OCI-LY3 (cell line): ENCODE data around the gene KRT81.

Source experiments
- H2AFZ ChIP-seq: fragments of 200-600, 300-600 bp; shearing (Covaris generic); 2 replicates; pipeline ENCODE4 v1.6.0; 2014; ENCODE audit warnings: antibody characterized with exemption, low read depth, low read length
- H3K27ac ChIP-seq: fragments of 200-600, 300-600 bp; sonication (generic); 2 replicates; pipeline ENCODE4 v1.5.1; 2014; ENCODE audit warnings: mild to moderate bottlenecking, low read length, moderate library complexity, mixed read lengths
- H3K27me3 ChIP-seq: fragments of 200-600, 300-600 bp; sonication (generic); 2 replicates; pipeline ENCODE4 v1.6.1; 2014; ENCODE audit warnings: low read depth, low read length, mixed read lengths
- H3K36me3 ChIP-seq: fragments of 200-600, 300-600 bp; sonication (generic); replicated peaks from 2 replicates; pipeline ENCODE3; 2014; ENCODE audit warnings: low read depth, low read length, mixed read lengths
- H3K4me1 ChIP-seq: fragments of 300-600, 200-600 bp; sonication (generic); 2 replicates; pipeline ENCODE4 v1.6.1; 2014; ENCODE audit warnings: low read length, mixed read lengths
- H3K4me2 ChIP-seq: fragments of 200-600, 300-600 bp; sonication (generic); 2 replicates; pipeline ENCODE4 v1.6.1; 2014; ENCODE audit warnings: low read length, mixed read lengths
- H3K4me3 ChIP-seq: fragments of 300-600, 200-600 bp; sonication (generic); 2 replicates; pipeline ENCODE4 v1.5.1; 2014; ENCODE audit warnings: antibody characterized with exemption, mild to moderate bottlenecking, low read length, moderate library complexity
- H3K79me2 ChIP-seq: fragments of 300-600, 200-600 bp; shearing (Covaris generic); 2 replicates; pipeline ENCODE4 v1.6.1; 2014; ENCODE audit warnings: mild to moderate bottlenecking, low read length, mixed read lengths
- H3K9ac ChIP-seq: fragments of 300-600, 200-600 bp; shearing (Covaris generic); 2 replicates; pipeline ENCODE4 v1.6.0; 2014; ENCODE audit warnings: mild to moderate bottlenecking, low read length, moderate library complexity
- H3K9me3 ChIP-seq: fragments of 200-600, 300-600 bp; shearing (Covaris generic); 2 replicates; pipeline ENCODE4 v1.6.1; 2014; ENCODE audit warnings: low read length, mixed read lengths; ENCODE audit not compliant: insufficient read depth
- H4K20me1 ChIP-seq: fragments of 200-600, 300-600 bp; sonication (generic); 2 replicates; pipeline ENCODE4 v1.6.1; 2016; ENCODE audit warnings: low read length, mixed read lengths; ENCODE audit not compliant: insufficient read depth
- EZH2phosphoT487 ChIP-seq: fragments of 200-600 bp; shearing (Covaris generic); IDR thresholded peaks from 2 replicates; pipeline ENCODE4 v1.6.1; 2018; ENCODE audit warnings: antibody characterized with exemption, mixed run types, low read depth
- TF ChIP-seq, protein P1 (sequence below): fragments of 200-600, 300-600 bp; sonication (generic); IDR thresholded peaks from 2 replicates; pipeline ENCODE4 v1.5.1; 2014; ENCODE audit warnings: antibody characterized with exemption, low read length, low read depth

Gene KRT81

DNA sequence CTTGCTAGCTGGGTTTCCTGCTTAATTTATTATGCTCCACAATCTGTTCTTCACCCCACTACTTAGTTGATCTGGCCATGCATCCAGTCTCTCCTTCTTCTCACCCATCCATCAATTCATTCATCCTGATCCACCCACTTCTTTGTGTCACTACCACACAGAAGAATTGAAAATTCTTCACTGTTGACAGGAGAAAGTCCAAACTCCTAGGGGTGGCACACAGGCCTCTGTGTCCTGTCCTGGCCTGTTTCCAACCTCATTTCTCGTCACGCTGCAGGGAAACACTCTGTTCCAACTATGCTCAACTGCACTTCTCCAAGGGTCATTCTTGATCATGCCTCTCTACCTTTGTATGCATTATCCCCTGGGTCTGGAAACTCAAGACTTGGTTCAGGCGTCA lies 40.5 kb upstream of the KRT81 start:
- Histone ChIP-seq H3K36me3 (no peaks in the 10 kb centered on the region), H3K4me2 (no peak overlapping the region), H3K4me1 (peaks cover 13% of the 10 kb centered on the region), H3K9ac (no peak overlapping the region), H3K27me3 (peaks cover 17% of the 10 kb centered on the region; the same call in 1 of the 2 replicates), H3K4me3 (no peak overlapping the region), H2AFZ (no peak overlapping the region), H4K20me1 (no peaks in the 10 kb centered on the region), H3K27ac (no peak overlapping the region), H3K9me3 (no peaks in the 10 kb centered on the region), H3K79me2 (no peaks in the 10 kb centered on the region)
- no peak for TF ChIP-seq EZH2phosphoT487

GRCh38 chr12:52331039-52331438 lies 39.7 kb upstream of the KRT81 start:
- TF ChIP-seq, protein P1, sequence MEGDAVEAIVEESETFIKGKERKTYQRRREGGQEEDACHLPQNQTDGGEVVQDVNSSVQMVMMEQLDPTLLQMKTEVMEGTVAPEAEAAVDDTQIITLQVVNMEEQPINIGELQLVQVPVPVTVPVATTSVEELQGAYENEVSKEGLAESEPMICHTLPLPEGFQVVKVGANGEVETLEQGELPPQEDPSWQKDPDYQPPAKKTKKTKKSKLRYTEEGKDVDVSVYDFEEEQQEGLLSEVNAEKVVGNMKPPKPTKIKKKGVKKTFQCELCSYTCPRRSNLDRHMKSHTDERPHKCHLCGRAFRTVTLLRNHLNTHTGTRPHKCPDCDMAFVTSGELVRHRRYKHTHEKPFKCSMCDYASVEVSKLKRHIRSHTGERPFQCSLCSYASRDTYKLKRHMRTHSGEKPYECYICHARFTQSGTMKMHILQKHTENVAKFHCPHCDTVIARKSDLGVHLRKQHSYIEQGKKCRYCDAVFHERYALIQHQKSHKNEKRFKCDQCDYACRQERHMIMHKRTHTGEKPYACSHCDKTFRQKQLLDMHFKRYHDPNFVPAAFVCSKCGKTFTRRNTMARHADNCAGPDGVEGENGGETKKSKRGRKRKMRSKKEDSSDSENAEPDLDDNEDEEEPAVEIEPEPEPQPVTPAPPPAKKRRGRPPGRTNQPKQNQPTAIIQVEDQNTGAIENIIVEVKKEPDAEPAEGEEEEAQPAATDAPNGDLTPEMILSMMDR: no peak
- no peak for TF ChIP-seq EZH2phosphoT487
- H2AFZ ChIP-seq: no peak overlapping the region
- no peak overlapping the region for H3K4me2 ChIP-seq
- H3K79me2 ChIP-seq: no peaks in the 10 kb centered on the region
- peaks cover 15% of the 10 kb centered on the region for H3K4me1 ChIP-seq
- no peaks in the 10 kb centered on the region for H3K9me3 ChIP-seq
- H3K27me3 ChIP-seq: peaks cover 16% of the 10 kb centered on the region; the same call in 1 of the 2 replicates
- H3K36me3 ChIP-seq: no peaks in the 10 kb centered on the region
- H4K20me1 ChIP-seq: no peaks in the 10 kb centered on the region
- H3K4me3 ChIP-seq: no peak overlapping the region
- H3K9ac ChIP-seq: no peak overlapping the region
- H3K27ac ChIP-seq: no peak overlapping the region

DNA sequence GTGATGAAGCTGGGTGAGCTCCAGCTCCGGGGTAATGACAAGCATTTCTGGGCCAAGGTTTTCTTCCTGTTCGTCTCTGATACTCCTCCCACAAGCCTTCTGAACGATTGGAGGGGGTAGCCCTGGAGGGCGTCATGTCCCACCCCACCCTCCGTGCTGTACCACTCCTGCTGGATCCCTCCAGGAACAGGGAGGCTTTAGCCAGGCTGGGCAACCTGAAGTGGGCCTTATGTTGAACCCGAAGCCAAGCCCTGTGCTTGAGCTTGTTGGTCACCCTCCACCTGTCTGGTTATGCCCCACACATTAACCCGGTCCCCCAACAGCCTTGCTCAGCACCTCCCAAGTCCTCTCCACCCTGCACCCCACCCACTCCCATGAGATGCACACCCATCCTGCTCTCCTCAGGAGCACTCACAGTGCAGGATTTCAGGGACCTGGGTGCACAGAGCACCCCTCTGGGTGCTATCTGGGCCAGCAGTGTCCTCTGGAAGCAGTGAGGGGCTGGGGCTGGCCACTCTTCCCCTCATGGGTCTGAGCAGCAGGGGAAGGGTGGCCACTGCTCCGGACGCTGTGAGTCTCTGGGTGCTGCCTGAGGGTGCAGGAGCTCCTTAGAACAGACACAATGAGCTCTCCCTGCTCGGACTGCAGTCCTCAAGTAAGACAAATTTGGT lies 36.6 kb upstream of the KRT81 start:
- H2AFZ ChIP-seq: no peak overlapping the region

GRCh38 chr12:52327052-52327829 lies 35.9 kb upstream of the KRT81 start:
- Histone ChIP-seq H3K4me2 (peak overlapping the region; percentile 74), H3K4me3 (peak overlapping the region; percentile 51)

More for the DNA sequence above, 36.6 kb upstream of the KRT81 start:
- Histone ChIP-seq H3K27me3 (peaks cover 28% of the 10 kb centered on the region), H3K9ac (no peak overlapping the region), H3K4me2 (peak overlapping the region; percentile 74), H3K4me1 (peaks cover 15% of the 10 kb centered on the region), H3K36me3 (no peaks in the 10 kb centered on the region), H3K27ac (no peak overlapping the region), H4K20me1 (no peaks in the 10 kb centered on the region), H3K4me3 (peak overlapping the region; percentile 51), H3K9me3 (no peaks in the 10 kb centered on the region), H3K79me2 (no peaks in the 10 kb centered on the region)
- TF ChIP-seq, protein P1: no peak
- no peak for TF ChIP-seq EZH2phosphoT487

More at GRCh38 chr12:52327052-52327829, 35.9 kb upstream of the KRT81 start:
- Histone ChIP-seq H3K9ac (no peak overlapping the region), H2AFZ (peak overlapping the region; percentile 40; the same call in 1 of the 2 replicates), H3K27ac (no peak overlapping the region), H3K4me1 (peaks cover 15% of the 10 kb centered on the region), H3K27me3 (peaks cover 35% of the 10 kb centered on the region), H3K36me3 (no peaks in the 10 kb centered on the region), H3K79me2 (no peaks in the 10 kb centered on the region), H4K20me1 (no peaks in the 10 kb centered on the region), H3K9me3 (no peaks in the 10 kb centered on the region)
- TF ChIP-seq EZH2phosphoT487: no peak
- TF ChIP-seq, protein P1: peak; percentile 99
